Amygdala (tissue), 56 donors: Measurements from ENCODE around the gene CDKN2A.
"Not testable (repeated sequence)": the region's sequence is repeated elsewhere in the genome, so short reads cannot be mapped to it uniquely, and the experiment has no call there.

Experiments used
- DNase-seq, 56 donors: peaks; one replicate each; lab custom pipeline; 2025; lab: John Stamatoyannopoulos, UW

The CDKN2A gene

GRCh38 chr9:21959268-21959667 lies 34.9 kb downstream of the CDKN2A start:
- DNase-seq = not testable (repeated sequence)

- DNase-seq = no peak
Measured at GRCh38 chr9:21958833-21959232, 35.4 kb downstream of the CDKN2A start.

- DNase-seq = no peak
Measured at GRCh38 chr9:21945606-21946005, 48.6 kb downstream of the CDKN2A start.

GRCh38 chr9:21943464-21943863 lies 50.7 kb downstream of the CDKN2A start:
- DNase-seq = no peak

- DNase-seq = no peak
Measured at GRCh38 chr9:21941337-21941995, 52.7 kb downstream of the CDKN2A start.

- DNase-seq = no peak
Measured at GRCh38 chr9:21936161-21936560, 58.0 kb downstream of the CDKN2A start.

GRCh38 chr9:21935631-21936030 lies 58.6 kb downstream of the CDKN2A start:
- no peak for DNase-seq

- DNase-seq = no peak
Measured at GRCh38 chr9:21933865-21934264, 60.3 kb downstream of the CDKN2A start.

- no peak for DNase-seq
Measured at GRCh38 chr9:21933281-21933680, 60.9 kb downstream of the CDKN2A start.

- no peak for DNase-seq
Measured at GRCh38 chr9:21931428-21931827, 62.8 kb downstream of the CDKN2A start.

- no peak for DNase-seq
Measured at GRCh38 chr9:21927752-21928151, 66.4 kb downstream of the CDKN2A start.

- DNase-seq = no peak
Measured at GRCh38 chr9:21923694-21924093, 70.5 kb downstream of the CDKN2A start.

GRCh38 chr9:21919377-21920362 lies 74.5 kb downstream of the CDKN2A start:
- no peak for DNase-seq
